Neural progenitor cell (in vitro differentiated cells): ENCODE results near the gene NT5C3A.

Experiments used
- CTCF ChIP-seq: fragments of 200-600 bp; sonication (generic); IDR thresholded peaks from 2 replicates; pipeline ENCODE4 v1.5.1; 2017; ENCODE audit warnings: antibody characterized with exemption, mild to moderate bottlenecking
- EZH2 ChIP-seq: fragments of 200-600 bp; sonication (generic); IDR thresholded peaks from 2 replicates; pipeline ENCODE4 v1.6.1; 2017; ENCODE audit warnings: antibody characterized with exemption, mild to moderate bottlenecking, moderate library complexity
- EZH2phosphoT487 ChIP-seq: fragments of 200-600 bp; sonication (generic); IDR thresholded peaks from 2 replicates; pipeline ENCODE4 v1.6.1; 2017; ENCODE audit warnings: antibody characterized with exemption

GRCh38 chr7:33099154-33099940 lies 36.8 kb upstream of the NT5C3A start:
- TF ChIP-seq CTCF (no peak), EZH2 (no peak), EZH2phosphoT487 (no peak)
